ENCODE results near the gene MSX2. TPM values are rescaled to one million over a fixed set of nuclear protein-coding genes. Genes with fewer than 3 reads are reported as not detected.

Gene MSX2
- total RNA-seq, 1 experiment from 2014 or later, result 11.3 TPM

DNA sequence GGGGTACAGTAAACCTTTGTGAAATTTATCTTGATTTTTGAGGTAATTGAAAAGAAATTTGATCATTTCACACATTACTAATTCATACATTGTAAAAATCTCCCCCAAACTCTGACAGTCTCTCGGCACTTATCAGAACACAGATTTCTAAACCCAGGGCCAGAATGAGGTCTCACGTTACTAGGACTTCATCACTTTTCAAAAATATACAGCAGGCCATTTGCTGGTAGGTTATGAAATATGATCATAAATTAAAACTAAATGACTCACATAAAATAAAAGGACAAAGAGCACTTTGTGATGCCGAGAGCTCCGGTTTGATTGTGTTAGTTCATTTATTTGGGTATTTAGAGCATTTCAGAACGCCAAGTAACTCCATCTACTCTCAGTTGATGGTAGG, 17.0 kb downstream of the MSX2 start:
- no peak for TF ChIP-seq JUND (IDR thresholded peaks at IDR 0.05)
- no peak for TF ChIP-seq RAD21 (IDR thresholded peaks at IDR 0.05; ENCODE audit: low read depth)
- TF ChIP-seq, protein P1, sequence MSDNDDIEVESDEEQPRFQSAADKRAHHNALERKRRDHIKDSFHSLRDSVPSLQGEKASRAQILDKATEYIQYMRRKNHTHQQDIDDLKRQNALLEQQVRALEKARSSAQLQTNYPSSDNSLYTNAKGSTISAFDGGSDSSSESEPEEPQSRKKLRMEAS (IDR thresholded peaks at IDR 0.05), result no peak
- TF ChIP-seq FOSL1 (IDR thresholded peaks at IDR 0.05; ENCODE audit: low read depth), result no peak
- no peak for TF ChIP-seq CBX3 (IDR thresholded peaks at IDR 0.05; ENCODE audit: low read depth)
- TF ChIP-seq, protein P2, sequence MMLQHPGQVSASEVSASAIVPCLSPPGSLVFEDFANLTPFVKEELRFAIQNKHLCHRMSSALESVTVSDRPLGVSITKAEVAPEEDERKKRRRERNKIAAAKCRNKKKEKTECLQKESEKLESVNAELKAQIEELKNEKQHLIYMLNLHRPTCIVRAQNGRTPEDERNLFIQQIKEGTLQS (IDR thresholded peaks at IDR 0.05), result no peak
- no peak for TF ChIP-seq EZH2phosphoT487 (IDR thresholded peaks at IDR 0.05; ENCODE audit: borderline replicate concordance)
- TF ChIP-seq, protein P3, sequence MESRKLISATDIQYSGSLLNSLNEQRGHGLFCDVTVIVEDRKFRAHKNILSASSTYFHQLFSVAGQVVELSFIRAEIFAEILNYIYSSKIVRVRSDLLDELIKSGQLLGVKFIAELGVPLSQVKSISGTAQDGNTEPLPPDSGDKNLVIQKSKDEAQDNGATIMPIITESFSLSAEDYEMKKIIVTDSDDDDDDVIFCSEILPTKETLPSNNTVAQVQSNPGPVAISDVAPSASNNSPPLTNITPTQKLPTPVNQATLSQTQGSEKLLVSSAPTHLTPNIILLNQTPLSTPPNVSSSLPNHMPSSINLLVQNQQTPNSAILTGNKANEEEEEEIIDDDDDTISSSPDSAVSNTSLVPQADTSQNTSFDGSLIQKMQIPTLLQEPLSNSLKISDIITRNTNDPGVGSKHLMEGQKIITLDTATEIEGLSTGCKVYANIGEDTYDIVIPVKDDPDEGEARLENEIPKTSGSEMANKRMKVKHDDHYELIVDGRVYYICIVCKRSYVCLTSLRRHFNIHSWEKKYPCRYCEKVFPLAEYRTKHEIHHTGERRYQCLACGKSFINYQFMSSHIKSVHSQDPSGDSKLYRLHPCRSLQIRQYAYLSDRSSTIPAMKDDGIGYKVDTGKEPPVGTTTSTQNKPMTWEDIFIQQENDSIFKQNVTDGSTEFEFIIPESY (IDR thresholded peaks at IDR 0.05; ENCODE audit: extremely low read depth, insufficient replicate concordance, low read length), result no peak
- ATAC-seq (no peak), DNase-seq (ENCODE audit: low read depth, low spot score) (no peak)
- Histone ChIP-seq H2AFZ (ENCODE audit: low read depth, low read length, poor library complexity, severe bottlenecking) (no peak overlapping the region), H3K36me3 (ENCODE audit: control insufficient read depth in 1 of 2, insufficient read depth in 2 of 2, low read length in 2 of 2) (no peaks in the 10 kb centered on the region), H3K27ac (ENCODE audit: low read depth, low read length) (no peak overlapping the region), H3K4me3 (replicated peaks in 1 of 2; ENCODE audit: low read depth in 1 of 2, low read length in 2 of 2) (no peak overlapping the region), H3K9ac (ENCODE audit: low read length) (no peak overlapping the region), H4K20me1 (ENCODE audit: insufficient read depth) (no peaks in the 10 kb centered on the region), H3K79me2 (ENCODE audit: insufficient read depth, low read length) (no peaks in the 10 kb centered on the region), H3K4me1 (ENCODE audit: control insufficient read depth in 1 of 2, insufficient read depth in 2 of 2, low read length in 2 of 2) (peaks cover 2 to 3% of the 10 kb centered on the region in 2 experiments), H3K27me3 (ENCODE audit: insufficient read depth, low read length) (peaks cover 11% of the 10 kb centered on the region; the same call in 1 of the 2 replicates), H3K9me3 (ENCODE audit: control insufficient read depth in 1 of 2, insufficient read depth in 1 of 2, low read depth in 1 of 2, low read length in 2 of 2) (no peaks in the 10 kb centered on the region), H3K9me2 (ENCODE audit: insufficient read depth) (no peaks in the 10 kb centered on the region), H3K4me2 (ENCODE audit: low read length) (no peak overlapping the region)
- CTCF ChIA-PET, result interaction anchor here (2.6 kb wide), 1 partner anchor 322 kb away, joined by 10 read pairs; no protein-coding TSS in a partner anchor
- intact Hi-C loops (cut with micrococcal nuclease), result no loop called here
- RAD21 ChIA-PET (ENCODE audit: low non-redundant PET in 1 of 2, low total read pairs in 2 of 2, uncharacterized antibody in 2 of 2, unreplicated experiment in 2 of 2), result no interaction called here
- no TSS peak for BruUV-seq (replicated peaks)
- POLR2A ChIA-PET, result interaction anchor here (1.0 kb wide), 1 partner anchor 17 kb away, joined by 3 read pairs; the partner anchor contains the start of gene MSX2
